ENCODE measurements around the gene KMT2E.

KMT2E gene

DNA sequence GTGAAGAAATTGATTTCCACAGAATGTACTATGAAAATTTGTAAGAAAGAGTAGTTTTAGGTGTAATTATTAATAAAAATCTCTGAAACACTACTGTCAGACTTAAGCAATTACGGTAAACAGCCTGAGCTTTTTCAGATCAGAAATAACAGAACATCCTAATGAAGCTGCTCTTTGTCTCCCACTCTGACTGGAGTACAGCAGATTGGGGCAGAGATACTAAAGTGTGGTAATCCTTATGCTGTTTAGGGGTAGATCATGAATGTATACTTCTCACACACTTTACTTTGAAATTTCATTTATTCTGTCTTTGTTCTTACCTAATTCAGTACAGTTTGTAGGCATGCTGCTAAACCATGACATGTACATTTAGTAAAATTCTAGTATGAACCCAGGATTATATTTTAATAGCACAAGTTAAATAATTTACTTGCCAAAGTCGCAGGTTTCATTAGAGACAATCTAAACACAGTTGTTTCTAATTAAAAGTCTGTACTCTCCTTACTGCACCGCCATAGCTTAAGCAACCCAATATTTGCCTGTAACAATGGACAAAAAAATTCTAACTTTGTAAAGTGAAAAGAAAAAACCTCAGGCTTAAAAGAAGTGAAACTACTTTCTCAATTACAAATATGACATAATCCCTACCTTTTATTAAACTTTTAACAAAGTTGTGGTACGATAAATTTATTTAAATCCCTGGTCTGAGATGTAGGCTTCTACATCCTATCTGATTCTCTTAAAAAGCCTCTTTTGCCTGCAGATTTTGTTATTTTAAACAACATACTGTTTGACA, 88.8 kb downstream of the KMT2E start:
- no peak for DNase-seq (ENCODE audit: extremely low spot score)
- CTCF ChIA-PET = interaction anchor here (1.1 kb wide), 1 partner anchor 197 kb away, joined by 3 read pairs; no protein-coding TSS in a partner anchor
- POLR2A ChIA-PET = no interaction called here
- no peak for TF ChIP-seq CTCF (IDR thresholded peaks at IDR 0.05; ENCODE audit: control extremely low read depth, extremely low read depth, low read depth, missing control alignments)

DNA sequence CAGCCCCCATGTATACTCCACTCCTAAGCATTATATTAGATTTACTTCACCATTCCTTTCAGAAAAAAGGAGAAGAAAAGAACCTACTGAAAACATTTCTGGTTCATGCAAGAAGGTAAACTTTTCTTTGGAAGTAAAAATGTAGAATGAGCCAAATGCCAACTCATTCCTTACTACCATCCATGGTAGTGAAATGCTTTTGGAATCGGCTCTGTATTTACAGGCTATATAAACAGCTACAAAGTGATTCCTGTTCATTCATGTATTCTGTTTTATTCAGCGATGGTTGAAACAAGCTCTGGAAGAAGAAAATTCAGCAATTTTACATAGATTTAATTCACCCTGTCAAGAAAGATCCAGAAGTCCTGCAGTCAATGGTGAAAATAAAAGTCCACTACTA, 91.6 kb downstream of the KMT2E start:
- no peak for TF ChIP-seq CTCF (IDR thresholded peaks at IDR 0.05; ENCODE audit: control extremely low read depth, extremely low read depth, low read depth, missing control alignments)
- POLR2A ChIA-PET = no interaction called here
- CTCF ChIA-PET = interaction anchor here (1.6 kb wide), 1 partner anchor 17 kb away, joined by 3 read pairs; no protein-coding TSS in a partner anchor
- no peak for DNase-seq (ENCODE audit: extremely low spot score)

DNA sequence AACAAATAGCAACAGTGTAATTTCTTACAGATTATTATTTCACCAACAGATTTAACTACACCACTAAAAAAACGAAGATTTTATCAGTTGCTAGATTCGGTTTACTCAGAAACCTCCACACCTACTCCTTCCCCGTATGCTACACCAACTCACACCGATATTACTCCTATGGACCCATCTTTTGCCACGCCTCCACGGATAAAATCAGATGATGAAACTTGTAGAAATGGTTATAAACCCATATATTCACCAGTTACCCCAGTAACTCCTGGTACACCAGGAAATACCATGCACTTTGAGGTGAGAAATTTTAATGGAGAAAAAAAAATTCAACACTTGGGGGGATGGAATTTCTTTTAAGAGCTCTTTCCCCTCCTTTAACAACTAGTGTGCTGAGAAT, 92.5 kb downstream of the KMT2E start:
- TF ChIP-seq CTCF (IDR thresholded peaks at IDR 0.05; ENCODE audit: control extremely low read depth, extremely low read depth, low read depth, missing control alignments) = no peak
- POLR2A ChIA-PET = no interaction called here
- no peak for DNase-seq (ENCODE audit: extremely low spot score)
- CTCF ChIA-PET = interaction anchor here (1.6 kb wide), 1 partner anchor 16 kb away, joined by 3 read pairs; no protein-coding TSS in a partner anchor

GRCh38 chr7:105107458-105107857, 93.5 kb downstream of the KMT2E start:
- CTCF ChIA-PET = no interaction called here
- no peak for TF ChIP-seq CTCF (IDR thresholded peaks at IDR 0.05; ENCODE audit: control extremely low read depth, extremely low read depth, low read depth, missing control alignments)
- DNase-seq (ENCODE audit: extremely low spot score) = no peak
- POLR2A ChIA-PET = no interaction called here

GRCh38 chr7:105112440-105113418, 98.7 kb downstream of the KMT2E start:
- no peak for TF ChIP-seq CTCF (IDR thresholded peaks at IDR 0.05; ENCODE audit: control extremely low read depth, extremely low read depth, low read depth, missing control alignments)
- DNase-seq (ENCODE audit: extremely low spot score) = no peak
- ChIA-PET POLR2A (no interaction called here), CTCF (interaction anchor here (0.9 to 1.7 kb wide), 2 partner anchors 10 to 14 kb away, joined by 3 to 8 read pairs; no protein-coding TSS in a partner anchor)

All from GM10248 (cell line).